HG02642 (cell line): ENCODE measurements around the gene ERO1B.
"Not testable (repeated sequence)": the region's sequence is repeated elsewhere in the genome, so short reads cannot be mapped to it uniquely, and the experiment has no call there.

ENCODE experiments used
- ATAC-seq: cut with Tn5 transposase; IDR thresholded peaks from one replicate; pipeline ENCODE4 v1.9.1; 2021; ENCODE audit warnings: mild to moderate bottlenecking; ENCODE audit not compliant: unreplicated experiment, poor library complexity

Gene ERO1B

DNA sequence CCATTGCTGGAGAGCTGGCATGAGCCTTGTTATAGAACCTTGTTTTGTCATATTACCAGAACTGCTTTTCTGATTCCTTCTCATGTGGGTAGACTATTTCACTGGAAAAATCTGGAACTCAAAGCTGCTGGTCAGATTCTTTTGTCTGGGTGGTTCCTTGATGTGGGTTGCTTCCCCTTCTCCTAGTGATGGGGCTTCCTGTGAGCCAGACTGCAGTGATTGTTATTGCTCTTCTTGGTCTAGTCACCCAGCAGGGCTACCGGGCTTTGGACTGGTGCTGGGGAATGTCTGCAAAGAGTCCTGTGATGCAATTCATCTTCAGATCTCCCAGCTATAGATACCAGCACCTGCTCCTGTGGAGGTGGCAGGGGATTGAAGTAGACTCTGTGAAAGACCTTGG is 80.0 kb downstream of the ERO1B start:
- no peak for ATAC-seq

DNA sequence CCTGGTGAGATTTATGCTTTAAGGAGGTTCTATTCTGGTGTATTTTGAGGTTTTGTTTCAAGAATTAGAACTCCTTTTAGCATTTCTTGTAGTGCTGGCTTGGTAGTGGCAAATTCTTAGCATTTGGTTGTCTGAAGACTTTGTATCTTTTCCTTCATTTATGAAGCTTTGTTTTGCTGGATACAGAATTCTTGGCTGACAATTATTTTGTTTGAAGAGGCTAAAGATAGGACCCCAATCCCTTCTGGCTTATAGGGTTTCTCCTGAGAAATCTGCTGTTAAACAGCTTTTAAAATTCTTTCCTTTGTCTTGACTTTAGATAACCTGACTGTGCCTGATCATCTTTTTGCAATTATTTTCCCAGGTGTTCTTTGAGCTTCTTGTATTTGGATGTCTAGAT is 80.8 kb downstream of the ERO1B start:
- no peak for ATAC-seq

DNA sequence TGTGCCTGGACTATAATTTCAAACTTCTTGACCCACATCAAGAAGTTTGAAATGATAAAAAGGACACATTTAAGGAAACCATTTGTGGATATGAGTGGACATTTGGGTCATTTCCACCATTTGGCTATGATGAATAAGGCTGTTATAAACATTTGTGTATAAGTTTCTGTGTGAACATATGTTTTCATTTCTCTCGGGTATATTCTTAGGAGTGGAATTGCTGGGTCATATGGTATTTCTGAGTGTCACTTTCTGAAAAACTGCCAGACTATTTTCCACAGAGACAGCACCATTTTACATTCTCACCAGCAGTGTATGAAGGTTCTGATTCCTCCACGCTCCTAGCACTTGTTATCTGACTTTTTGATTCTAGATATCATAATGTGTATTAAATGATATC is 88.6 kb downstream of the ERO1B start:
- no peak for ATAC-seq

DNA sequence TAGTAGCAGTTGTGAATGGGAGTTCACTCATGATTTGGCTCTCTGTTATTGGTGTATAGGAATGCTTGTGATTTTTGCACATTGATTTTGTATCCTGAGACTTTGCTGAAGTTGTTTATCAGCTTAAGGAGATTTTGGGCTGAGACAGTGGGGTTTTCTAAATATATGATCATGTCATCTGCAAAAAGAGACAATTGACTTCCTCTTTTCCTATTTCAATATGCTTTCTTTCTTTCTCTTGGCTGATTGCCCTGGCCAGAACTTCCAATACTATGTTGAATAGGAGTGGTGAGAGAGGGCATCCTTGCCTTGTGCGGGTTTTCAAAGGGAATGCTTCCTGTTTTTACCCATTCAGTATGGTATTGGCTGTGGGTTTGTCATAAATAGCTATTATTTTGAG is 93.7 kb downstream of the ERO1B start:
- not testable (repeated sequence) for ATAC-seq

DNA sequence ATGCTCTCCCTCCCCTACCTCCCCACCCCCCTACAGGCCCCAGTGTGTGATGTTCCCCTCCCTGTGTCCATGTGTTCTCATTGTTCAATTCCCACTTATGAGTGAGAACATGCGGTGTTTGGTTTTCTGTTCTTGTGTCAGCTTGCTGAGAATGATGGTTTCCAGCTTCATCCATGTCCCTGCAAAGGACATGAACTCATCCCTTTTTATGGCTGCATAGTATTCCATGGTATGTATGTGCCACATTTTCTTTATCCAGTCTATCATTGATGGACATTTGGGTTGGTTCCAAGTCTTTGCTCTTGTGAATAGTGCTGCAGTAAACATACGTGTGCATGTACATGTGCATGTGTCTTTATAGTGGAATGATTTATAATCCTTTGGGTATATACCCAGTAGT is 95.3 kb downstream of the ERO1B start:
- not testable (repeated sequence) for ATAC-seq

DNA sequence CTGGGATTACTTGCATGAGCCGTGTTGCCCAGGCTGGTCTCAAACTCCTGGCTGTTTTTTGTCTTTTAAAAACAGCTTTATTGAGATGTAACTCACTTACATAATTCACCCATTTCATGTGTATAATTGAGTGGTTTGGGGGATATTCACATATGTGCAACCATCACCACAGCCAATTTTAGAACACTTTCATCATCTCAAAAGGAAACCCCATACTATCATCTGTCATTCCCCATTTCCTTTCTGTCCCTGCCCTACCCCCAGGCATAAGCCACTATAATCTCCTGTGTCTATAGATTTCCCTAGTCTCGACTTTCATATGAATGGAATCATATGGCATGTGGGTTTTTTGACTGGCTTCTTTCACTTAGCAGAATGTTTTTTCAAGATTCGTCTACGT is 96.1 kb downstream of the ERO1B start:
- no peak for ATAC-seq

DNA sequence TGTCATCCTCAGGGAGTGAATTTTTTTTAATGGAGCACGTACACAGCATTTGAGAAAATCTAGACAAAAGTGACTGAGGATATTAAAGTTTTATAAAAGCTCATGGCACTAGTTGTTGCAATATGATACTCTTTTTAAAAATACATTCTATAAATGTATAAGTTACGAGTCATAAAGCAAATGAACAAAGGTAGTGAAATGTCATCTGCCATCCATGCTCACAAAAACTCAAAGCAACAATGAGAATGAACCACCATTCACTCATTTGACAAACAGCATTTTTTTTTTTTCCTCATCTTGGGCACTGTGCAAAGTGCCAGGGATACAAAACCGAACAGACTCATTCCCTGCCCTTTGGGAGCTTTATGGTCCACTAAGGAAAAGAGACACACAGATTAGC is 100.7 kb downstream of the ERO1B start:
- ATAC-seq: no peak

DNA sequence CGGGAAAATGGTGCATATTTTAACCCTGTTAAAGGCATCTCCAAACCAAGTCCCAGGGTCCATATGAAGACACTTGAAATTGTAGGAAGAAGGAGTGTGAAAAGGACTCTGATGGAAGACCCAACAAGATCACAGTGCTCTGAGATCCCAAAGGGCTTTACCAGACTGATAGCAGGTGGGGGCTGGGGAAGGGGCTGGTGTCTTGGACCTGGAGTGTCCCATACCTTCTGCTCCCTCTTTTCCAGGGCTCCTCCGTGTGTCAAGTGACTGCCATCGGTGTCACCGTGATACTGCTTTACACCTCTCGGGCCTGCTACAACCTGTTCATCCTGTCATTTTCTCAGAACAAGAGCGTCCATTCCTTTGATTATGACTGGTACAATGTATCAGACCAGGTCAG is 102.1 kb downstream of the ERO1B start:
- no peak for ATAC-seq

DNA sequence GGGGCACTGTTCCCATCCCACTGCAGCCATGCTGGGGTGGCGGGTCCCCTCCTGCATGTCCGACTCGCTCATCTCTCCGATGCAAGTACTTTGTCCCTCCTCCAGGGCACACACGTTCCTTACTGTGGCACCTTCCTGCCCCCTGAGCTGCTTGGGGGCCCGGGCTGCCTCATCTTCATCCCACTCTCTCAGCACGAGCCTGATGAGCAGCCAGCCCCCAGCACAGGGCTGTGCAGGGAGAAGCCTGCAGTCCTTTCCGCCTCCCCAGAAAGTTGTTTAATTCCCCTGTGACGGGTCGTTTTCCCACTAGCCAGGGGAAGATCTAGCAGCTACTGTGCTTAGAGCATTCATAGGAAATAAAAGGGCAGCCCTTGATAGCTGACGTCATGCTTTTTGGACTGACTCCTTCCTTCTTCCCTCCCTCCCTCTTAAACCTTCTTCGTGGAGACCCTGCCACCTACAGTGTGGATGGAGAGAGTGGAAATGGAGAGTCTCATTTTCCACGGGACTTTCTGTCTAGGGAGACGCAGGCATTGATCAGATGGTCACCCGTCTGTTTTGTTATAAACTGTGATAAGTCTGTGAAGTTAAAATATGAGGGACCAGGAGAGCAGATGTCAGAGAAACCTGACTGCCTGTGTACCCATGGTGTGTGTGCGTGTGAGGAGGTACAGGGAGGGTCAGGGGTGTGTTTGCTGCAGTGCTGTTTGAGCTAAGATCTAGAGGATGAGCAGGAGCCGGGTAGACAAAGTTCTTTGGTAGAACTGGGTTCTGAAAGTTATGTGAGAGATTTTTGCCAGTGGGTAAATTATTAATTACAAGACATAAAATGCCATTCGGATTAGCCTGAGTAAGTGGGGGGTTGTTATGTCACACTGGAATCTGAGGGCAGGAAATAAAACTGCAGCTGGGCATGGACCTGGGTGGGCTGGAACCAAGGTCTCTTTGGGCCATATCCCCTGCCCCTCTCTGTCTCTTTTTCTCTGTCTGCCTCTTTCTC is 105.1 kb downstream of the ERO1B start:
- no peak for ATAC-seq

DNA sequence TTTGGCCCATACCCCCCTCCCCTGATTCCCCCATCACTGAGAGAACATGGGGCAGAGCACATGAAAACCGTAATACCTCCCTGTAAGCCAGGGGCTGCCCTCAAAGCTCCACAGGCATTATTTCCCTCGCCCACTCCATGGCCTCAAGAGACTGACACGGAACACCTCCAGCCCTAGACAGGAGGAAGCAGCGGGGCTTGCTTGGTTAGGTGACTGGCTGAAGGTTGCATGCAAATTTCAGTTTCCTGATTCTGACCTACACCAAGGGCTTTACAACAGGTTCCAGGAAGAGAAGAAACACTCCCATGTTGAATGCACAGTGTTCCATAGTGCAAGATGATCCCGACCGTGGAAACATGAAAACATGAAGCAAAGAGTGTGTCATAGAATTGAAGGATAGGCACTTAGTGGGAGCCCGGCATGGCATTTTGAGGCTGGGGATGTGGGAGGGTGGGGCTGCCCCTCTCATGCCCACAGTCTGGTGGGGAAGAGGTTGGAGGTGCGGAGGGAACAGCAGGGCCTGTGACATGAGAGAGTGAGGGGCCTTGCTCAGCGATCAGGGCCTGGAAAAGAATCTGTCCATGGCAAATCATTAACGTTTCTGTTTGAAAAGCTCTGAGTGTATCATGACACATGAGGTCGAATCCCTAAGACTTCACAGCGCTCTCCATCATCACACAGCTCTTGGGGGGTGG is 106.0 kb downstream of the ERO1B start:
- peak; percentile 91 for ATAC-seq

DNA sequence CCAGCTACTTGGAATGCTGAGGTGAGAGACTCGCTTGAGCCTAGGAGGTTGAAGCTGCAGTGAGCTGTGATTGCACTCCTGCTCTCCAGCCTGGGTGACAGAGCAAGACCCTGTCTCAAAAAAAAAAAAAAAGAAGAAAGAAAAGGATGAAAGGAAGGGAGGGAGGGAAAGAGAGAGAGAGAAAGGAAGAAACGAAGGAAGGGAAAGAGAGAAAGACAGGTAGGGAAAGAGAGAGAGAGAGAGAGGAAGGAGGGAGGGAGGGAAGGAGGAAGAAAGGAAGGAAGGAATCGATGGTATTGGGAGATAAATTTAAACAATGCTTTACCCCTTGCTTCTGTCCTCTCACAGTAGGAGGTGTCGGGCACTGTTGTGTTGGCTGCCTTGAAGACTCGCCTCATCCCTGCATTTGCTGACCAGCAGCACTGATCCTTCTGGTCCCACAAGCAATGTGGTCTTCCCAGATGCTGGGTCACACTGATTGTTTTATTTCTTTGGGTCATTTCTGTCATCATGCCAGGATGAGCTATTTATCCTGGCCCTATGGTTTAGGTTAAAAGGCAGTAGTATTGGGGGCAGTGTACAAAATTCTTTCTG is 108.5 kb downstream of the ERO1B start:
- ATAC-seq: no peak

DNA sequence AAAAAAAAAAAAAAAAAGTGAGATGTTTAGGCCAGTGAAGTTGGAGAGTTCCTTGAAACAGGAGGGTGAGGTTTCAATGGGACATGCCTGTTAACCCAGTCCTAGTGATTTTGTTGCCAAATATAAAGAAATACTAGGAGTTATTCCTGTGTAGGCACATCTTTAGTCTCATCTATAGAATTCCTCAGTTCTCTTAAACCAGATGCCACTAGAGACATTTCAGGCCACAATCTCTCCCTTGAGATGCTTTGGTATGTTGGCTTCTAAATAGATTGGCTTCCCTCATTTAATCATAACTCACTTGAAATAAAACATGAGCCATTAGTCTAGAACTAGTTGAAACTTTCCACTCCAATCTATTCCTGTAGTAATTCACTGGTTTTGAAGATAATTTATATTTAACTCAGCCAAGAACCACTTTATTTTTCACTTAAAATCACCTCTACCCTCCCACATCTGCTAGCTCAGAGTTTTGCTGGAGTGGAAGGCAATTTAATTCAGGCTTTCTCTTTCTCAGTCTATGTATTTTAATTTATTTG is 109.6 kb downstream of the ERO1B start:
- ATAC-seq: no peak

DNA sequence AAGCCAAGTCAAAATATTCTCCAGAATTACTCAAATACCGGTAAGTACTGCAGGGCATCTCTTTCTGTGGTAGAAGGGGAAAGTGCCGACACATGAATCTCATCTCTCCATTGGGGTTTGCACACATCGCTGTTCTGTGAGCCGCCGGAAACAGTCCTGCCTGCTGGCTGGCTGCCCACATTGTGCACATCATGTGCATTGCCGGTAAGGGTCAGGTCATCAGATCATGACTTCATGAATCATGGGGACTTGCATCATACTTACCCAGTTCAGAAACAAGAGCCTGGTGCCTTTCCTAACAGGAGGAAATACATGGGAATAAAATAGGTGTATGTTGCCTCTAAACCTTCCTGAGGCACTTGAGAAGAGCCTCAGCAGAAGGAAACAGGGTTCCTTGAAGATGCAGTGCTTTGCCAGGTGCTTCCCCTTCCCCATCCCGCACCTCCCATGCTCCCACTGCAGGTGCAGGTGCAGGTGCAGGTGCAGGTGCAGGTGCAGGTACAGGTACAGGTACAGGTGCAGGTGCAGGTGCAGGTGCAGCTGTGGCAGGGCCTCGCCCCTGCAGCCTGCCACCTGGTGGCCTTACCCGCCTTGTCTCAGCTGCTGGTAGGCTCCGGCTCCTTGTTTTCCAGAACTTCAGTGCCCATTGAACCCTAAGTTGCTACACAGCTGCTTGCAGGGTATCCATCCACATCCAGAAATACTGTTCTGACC is 112.9 kb downstream of the ERO1B start:
- ATAC-seq: no peak

DNA sequence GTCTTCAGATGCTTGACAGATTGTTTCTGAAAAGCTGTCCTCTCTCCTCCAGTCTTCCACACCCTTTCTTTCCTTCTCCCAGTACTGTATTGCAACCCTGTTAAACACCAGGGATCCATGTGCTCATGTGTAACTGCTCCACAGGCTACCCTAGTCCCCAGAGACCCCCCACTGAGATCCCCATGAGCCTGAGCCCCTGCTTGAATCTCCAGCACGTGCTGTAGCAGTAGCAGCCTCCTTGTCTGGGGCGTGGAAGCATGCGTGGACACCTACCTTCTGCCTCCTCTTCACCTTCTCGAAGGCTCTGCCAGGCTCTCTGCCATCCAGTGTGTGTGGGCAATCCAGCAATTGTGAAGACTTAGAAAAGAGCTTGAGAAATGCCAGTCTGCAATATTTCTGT is 114.2 kb downstream of the ERO1B start:
- no peak for ATAC-seq

DNA sequence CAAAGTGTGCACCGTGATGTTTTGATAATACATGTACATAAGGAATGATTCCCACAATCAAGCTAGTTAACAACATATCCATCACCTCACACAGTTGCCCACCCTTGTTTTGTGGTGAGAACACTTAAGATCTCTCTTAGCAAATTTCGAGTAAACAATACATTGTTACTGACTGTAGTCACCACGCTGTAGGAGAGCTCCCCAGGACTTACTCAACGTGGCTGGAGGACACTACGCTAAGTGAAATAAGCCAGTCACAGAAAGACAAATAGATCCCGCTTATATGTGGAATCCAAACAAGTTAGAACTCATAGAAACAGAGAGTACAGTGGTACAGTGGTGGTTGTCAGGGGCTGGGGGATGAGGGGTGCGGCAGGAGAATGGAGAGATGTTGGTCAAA is 114.6 kb downstream of the ERO1B start:
- no peak for ATAC-seq

DNA sequence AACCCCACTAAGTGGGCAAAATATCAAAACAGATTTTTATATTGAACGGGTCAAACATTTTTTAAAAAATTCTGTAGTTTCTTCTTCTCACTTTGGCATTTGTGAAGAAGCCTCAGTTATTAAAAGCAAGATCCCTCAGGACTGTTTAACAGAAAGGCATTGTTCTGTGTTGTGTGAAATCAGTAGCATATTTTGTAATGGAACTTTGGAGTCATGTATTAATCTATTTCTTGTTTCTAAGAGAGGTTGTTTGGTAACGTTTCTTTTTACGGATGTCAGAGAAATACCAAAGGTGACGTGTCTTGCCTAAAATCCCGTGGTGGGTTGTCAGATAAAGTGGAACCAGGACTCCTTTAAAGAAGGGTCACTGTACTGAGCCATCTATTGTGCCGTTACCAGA is 115.7 kb downstream of the ERO1B start:
- no peak for ATAC-seq
